DND-41 (cell line): Measurements from ENCODE around the gene TXNDC2.

ENCODE experiments used
- CTCF ChIP-seq: IDR thresholded peaks from 2 replicates; pipeline ENCODE4 v1.5.1; 2012; ENCODE audit warnings: borderline replicate concordance, low read length, moderate library complexity, mild to moderate bottlenecking; ENCODE audit not compliant: poor library complexity, severe bottlenecking; ENCODE audit errors: extremely low read depth
- EZH2 ChIP-seq: IDR thresholded peaks from 3 replicates; pipeline ENCODE4 v1.6.1; 2012; ENCODE audit warnings: borderline replicate concordance, low read depth, mild to moderate bottlenecking, moderate library complexity, low read length, inconsistent platforms; ENCODE audit not compliant: severe bottlenecking

DNA sequence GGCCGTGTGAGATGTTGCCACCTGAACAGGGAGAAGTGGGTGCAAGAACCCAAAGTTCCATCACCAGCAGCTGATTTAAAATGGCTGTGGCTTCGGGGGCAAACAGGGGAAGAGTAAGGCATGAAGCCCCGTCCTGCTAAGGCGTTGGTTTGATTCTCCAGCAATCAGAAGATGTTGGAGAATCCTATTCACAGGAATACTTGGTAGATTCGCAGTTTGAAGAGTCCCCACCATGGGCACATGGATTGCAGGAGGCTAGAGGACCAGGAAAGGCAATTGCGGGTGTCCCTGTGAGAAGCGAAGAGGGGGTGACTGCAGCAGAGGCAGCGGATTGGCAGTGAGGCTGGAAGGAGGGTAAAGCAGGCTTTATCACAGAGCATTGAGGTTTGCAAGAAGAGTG is 46.6 kb upstream of the TXNDC2 start:
- TF ChIP-seq CTCF (no peak), EZH2 (no peak)
